Astrocyte of the spinal cord (primary cell): ENCODE measurements around the gene AK5.

Experiments
- DNase-seq: peaks from one replicate; pipeline ENCODE4 v3.0.0; 2011; ENCODE audit warnings: low read depth, low spot score
- H3K4me3 ChIP-seq: 2 replicates; pipeline ENCODE4 v1.5.1; 2011; ENCODE audit warnings: low read depth, mild to moderate bottlenecking, low read length, moderate library complexity
- CTCF ChIP-seq: IDR thresholded peaks from 2 replicates; pipeline ENCODE4 v1.5.1; 2012; ENCODE audit warnings: low read depth, mild to moderate bottlenecking, low read length, inconsistent platforms
- in situ Hi-C: cut with HindIII; loops from 2 replicates; pipeline ENCODE4 v1.10.0; 2017; ENCODE audit warnings: low sequenced_read_pairs

The AK5 gene

GRCh38 chr1:77541162-77541545, 259.3 kb downstream of the AK5 start:
- no peak overlapping the region for H3K4me3 ChIP-seq
- no peak for TF ChIP-seq CTCF
- in situ Hi-C loops, result no loop called here
- DNase-seq, result no peak

GRCh38 chr1:77542813-77543420, 261.1 kb downstream of the AK5 start:
- DNase-seq, result peak; percentile 50
- TF ChIP-seq CTCF, result no peak
- in situ Hi-C loops, result no loop called here
- H3K4me3 ChIP-seq, result no peak overlapping the region

GRCh38 chr1:77543822-77544448, 262.1 kb downstream of the AK5 start:
- DNase-seq, result peak; percentile 28
- in situ Hi-C loops, result no loop called here
- H3K4me3 ChIP-seq, result no peak overlapping the region
- no peak for TF ChIP-seq CTCF

- in situ Hi-C loops, result no loop called here
- DNase-seq, result peak; percentile 42
- H3K4me3 ChIP-seq, result no peak overlapping the region
- TF ChIP-seq CTCF, result no peak
These were observed 263.0 kb downstream of the AK5 start for GRCh38 chr1:77544845-77545244.

- H3K4me3 ChIP-seq, result no peak overlapping the region
- in situ Hi-C loops, result no loop called here
- DNase-seq, result peak; percentile 82
- TF ChIP-seq CTCF, result no peak
These were observed 264.2 kb downstream of the AK5 start for GRCh38 chr1:77545970-77546369.

GRCh38 chr1:77546890-77547289, 265.1 kb downstream of the AK5 start:
- in situ Hi-C loops, result no loop called here
- TF ChIP-seq CTCF, result no peak
- H3K4me3 ChIP-seq, result no peak overlapping the region
- DNase-seq, result no peak
